SIG-M5 treated with dmso at 0.1 percent for 504 hours (cell line): ENCODE measurements around the gene GPSM3.
"Not testable (repeated sequence)": the region's sequence is repeated elsewhere in the genome, so short reads cannot be mapped to it uniquely, and the experiment has no call there.

Source experiments
- DNase-seq: peaks from one replicate; lab custom pipeline; 2025; ENCODE audit not compliant: unreplicated experiment; lab: John Stamatoyannopoulos, UW

GPSM3 gene

GRCh38 chr6:32203426-32204267 is 11.2 kb upstream of the GPSM3 start:
- DNase-seq = no peak

- no peak for DNase-seq
Observed at GRCh38 chr6:32202186-32202585, 9.7 kb upstream of the GPSM3 start.

GRCh38 chr6:32200711-32201475 is 8.4 kb upstream of the GPSM3 start:
- no peak for DNase-seq

GRCh38 chr6:32198866-32199265 is 6.4 kb upstream of the GPSM3 start:
- DNase-seq = no peak

- no peak for DNase-seq
Observed at GRCh38 chr6:32198345-32198696, 5.9 kb upstream of the GPSM3 start.

- DNase-seq = no peak
Observed at GRCh38 chr6:32196682-32197616, 4.5 kb upstream of the GPSM3 start.

- DNase-seq = peak; percentile 36
Observed at GRCh38 chr6:32195902-32196681, 3.6 kb upstream of the GPSM3 start.

GRCh38 chr6:32195652-32195901 is 3.1 kb upstream of the GPSM3 start:
- peak; percentile 98 for DNase-seq

- DNase-seq = peak; percentile 71
Observed at GRCh38 chr6:32194825-32195651, 2.6 kb upstream of the GPSM3 start.

GRCh38 chr6:32194388-32194787 is 1.9 kb upstream of the GPSM3 start:
- no peak for DNase-seq

- not testable (repeated sequence) for DNase-seq
Observed at GRCh38 chr6:32193096-32193495, 653 bp upstream of the GPSM3 start.

- DNase-seq = no peak
Observed at GRCh38 chr6:32191696-32192607, 491 bp downstream of the GPSM3 start.

GRCh38 chr6:32190911-32191677 is 1.3 kb downstream of the GPSM3 start:
- no peak for DNase-seq

GRCh38 chr6:32190054-32190851 is 2.2 kb downstream of the GPSM3 start, which contains the start of gene PBX2:
TSS of gene PBX2 (minus strand) at chr6:32190202. CDS start at chr6:32189915, 287 bp downstream.
- DNase-seq = peak; percentile 93

- no peak for DNase-seq
Observed at GRCh38 chr6:32189742-32190053, 2.7 kb downstream of the GPSM3 start.

GRCh38 chr6:32189069-32189741 is 3.2 kb downstream of the GPSM3 start:
- DNase-seq = no peak
